ENCODE measurements around the gene TPGS1.
A peak's percentile ranks its signal among the peaks of the same experiment; 100 is the strongest.

TPGS1 gene

GRCh38 chr19:542173-542866, 35.0 kb downstream of the TPGS1 start:
- DNase-seq: no peak

GRCh38 chr19:543910-544608, 36.8 kb downstream of the TPGS1 start, which contains the start of gene GZMM:
GZMM (plus strand) TSS chr19:544053; CDS start chr19:544072, 19 bp downstream.
- peak; percentile 71 for DNase-seq

GRCh38 chr19:547117-547516, 39.8 kb downstream of the TPGS1 start:
- no peak for DNase-seq

- DNase-seq: no peak
These were observed 40.8 kb downstream of the TPGS1 start for GRCh38 chr19:547836-548720.

- DNase-seq: no peak
These were observed 41.9 kb downstream of the TPGS1 start for GRCh38 chr19:548886-549830.

GRCh38 chr19:554817-555216, 47.5 kb downstream of the TPGS1 start:
- DNase-seq: no peak

GRCh38 chr19:555474-555808, 48.1 kb downstream of the TPGS1 start:
- DNase-seq: no peak

- DNase-seq: no peak
These were observed 49.5 kb downstream of the TPGS1 start for GRCh38 chr19:556611-557382.

- DNase-seq: no peak
These were observed 51.6 kb downstream of the TPGS1 start for GRCh38 chr19:558770-559439.

GRCh38 chr19:560121-560520, 52.8 kb downstream of the TPGS1 start:
- no peak for DNase-seq

GRCh38 chr19:566403-566802, 59.1 kb downstream of the TPGS1 start:
- DNase-seq: no peak

- DNase-seq: no peak
These were observed 59.5 kb downstream of the TPGS1 start for GRCh38 chr19:566844-567243.

- DNase-seq: no peak
These were observed 60.1 kb downstream of the TPGS1 start for GRCh38 chr19:567296-567900.
